ENCODE results near the gene CRHR1. TPM values are rescaled to one million over a fixed set of nuclear protein-coding genes. Genes with fewer than 3 reads are reported as not detected.
A peak's percentile ranks its signal among the peaks of the same experiment; 100 is the strongest.

CRHR1 gene
- total RNA-seq, 1 experiment from 2014 or later = 0.10 TPM

- DNase-seq (ENCODE audit: low spot score) = no peak
Observed at GRCh38 chr17:45758544-45758943, 25.6 kb upstream of the CRHR1 start.

- peak; percentile 16 for DNase-seq (ENCODE audit: low spot score)
Observed at GRCh38 chr17:45759761-45760160, 24.4 kb upstream of the CRHR1 start.

GRCh38 chr17:45761957-45762565 is 22.1 kb upstream of the CRHR1 start:
- no peak for DNase-seq (ENCODE audit: low spot score)

GRCh38 chr17:45763182-45763581 is 20.9 kb upstream of the CRHR1 start:
- DNase-seq (ENCODE audit: low spot score) = no peak

- no peak for DNase-seq (ENCODE audit: low spot score)
Observed at GRCh38 chr17:45764479-45764878, 19.6 kb upstream of the CRHR1 start.

GRCh38 chr17:45768000-45768399 is 16.1 kb upstream of the CRHR1 start:
- DNase-seq (ENCODE audit: low spot score) = peak; percentile 17

GRCh38 chr17:45770632-45771270 is 13.4 kb upstream of the CRHR1 start:
- DNase-seq (ENCODE audit: low spot score) = no peak

GRCh38 chr17:45771271-45771959 is 12.7 kb upstream of the CRHR1 start:
- DNase-seq (ENCODE audit: low spot score) = no peak

GRCh38 chr17:45775148-45775547 is 9.0 kb upstream of the CRHR1 start:
- peak; percentile 18 for DNase-seq (ENCODE audit: low spot score)

- DNase-seq (ENCODE audit: low spot score) = peak; percentile 54
Observed at GRCh38 chr17:45775576-45776011, 8.5 kb upstream of the CRHR1 start.

- DNase-seq (ENCODE audit: low spot score) = no peak
Observed at GRCh38 chr17:45776896-45777295, 7.2 kb upstream of the CRHR1 start.

- no peak for DNase-seq (ENCODE audit: low spot score)
Observed at GRCh38 chr17:45777388-45777787, 6.7 kb upstream of the CRHR1 start.

GRCh38 chr17:45780921-45781320 is 3.2 kb upstream of the CRHR1 start:
- no peak for DNase-seq (ENCODE audit: low spot score)

GRCh38 chr17:45782889-45783592 is 1.1 kb upstream of the CRHR1 start:
- DNase-seq (ENCODE audit: low spot score) = no peak

GRCh38 chr17:45783593-45784292 is 377 bp upstream of the CRHR1 start:
- no peak for DNase-seq (ENCODE audit: low spot score)

GRCh38 chr17:45784741-45785479 is 790 bp downstream of the CRHR1 start:
- no peak for DNase-seq (ENCODE audit: low spot score)

GRCh38 chr17:45785480-45786193 is 1.5 kb downstream of the CRHR1 start:
- no peak for DNase-seq (ENCODE audit: low spot score)

GRCh38 chr17:45786349-45786748 is 2.2 kb downstream of the CRHR1 start:
- DNase-seq (ENCODE audit: low spot score) = no peak

GRCh38 chr17:45787044-45787443 is 2.9 kb downstream of the CRHR1 start:
- DNase-seq (ENCODE audit: low spot score) = no peak

GRCh38 chr17:45787656-45788055 is 3.5 kb downstream of the CRHR1 start:
- DNase-seq (ENCODE audit: low spot score) = no peak

Measured in A172 (cell line).